ENCODE results near the gene CNKSR2.

DNA sequence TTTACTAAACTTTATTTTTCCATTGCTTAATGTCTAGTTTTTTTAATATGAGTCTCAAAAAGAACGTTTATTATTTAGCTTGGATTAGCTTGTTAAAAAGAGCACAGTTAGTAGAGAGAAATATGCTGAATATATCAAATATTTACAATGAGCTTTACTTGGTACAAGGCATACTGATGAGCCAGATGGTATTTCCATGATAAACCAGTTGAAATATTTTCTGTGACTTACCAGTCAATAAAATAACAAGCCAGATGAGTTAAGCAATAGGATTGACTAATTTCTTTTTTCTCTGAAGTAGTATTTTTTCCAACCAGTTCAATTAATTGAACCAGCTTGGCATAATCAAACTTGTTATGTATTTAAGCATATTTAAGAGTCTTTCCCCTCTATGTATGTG lies 149.8 kb downstream of the CNKSR2 start:
- TF ChIP-seq, protein P1, sequence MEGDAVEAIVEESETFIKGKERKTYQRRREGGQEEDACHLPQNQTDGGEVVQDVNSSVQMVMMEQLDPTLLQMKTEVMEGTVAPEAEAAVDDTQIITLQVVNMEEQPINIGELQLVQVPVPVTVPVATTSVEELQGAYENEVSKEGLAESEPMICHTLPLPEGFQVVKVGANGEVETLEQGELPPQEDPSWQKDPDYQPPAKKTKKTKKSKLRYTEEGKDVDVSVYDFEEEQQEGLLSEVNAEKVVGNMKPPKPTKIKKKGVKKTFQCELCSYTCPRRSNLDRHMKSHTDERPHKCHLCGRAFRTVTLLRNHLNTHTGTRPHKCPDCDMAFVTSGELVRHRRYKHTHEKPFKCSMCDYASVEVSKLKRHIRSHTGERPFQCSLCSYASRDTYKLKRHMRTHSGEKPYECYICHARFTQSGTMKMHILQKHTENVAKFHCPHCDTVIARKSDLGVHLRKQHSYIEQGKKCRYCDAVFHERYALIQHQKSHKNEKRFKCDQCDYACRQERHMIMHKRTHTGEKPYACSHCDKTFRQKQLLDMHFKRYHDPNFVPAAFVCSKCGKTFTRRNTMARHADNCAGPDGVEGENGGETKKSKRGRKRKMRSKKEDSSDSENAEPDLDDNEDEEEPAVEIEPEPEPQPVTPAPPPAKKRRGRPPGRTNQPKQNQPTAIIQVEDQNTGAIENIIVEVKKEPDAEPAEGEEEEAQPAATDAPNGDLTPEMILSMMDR (IDR thresholded peaks at IDR 0.05): no peak
- TF ChIP-seq EZH2 (IDR thresholded peaks at IDR 0.05): no peak
- no peak for TF ChIP-seq EZH2phosphoT487 (IDR thresholded peaks at IDR 0.05)

Measured in neural progenitor cell (in vitro differentiated cells).